Renal cortical epithelial cell (primary cell): ENCODE measurements around the gene NUP107. TPM values are rescaled to one million over a fixed set of nuclear protein-coding genes. Genes with fewer than 3 reads are reported as not detected.
A peak's percentile ranks its signal among the peaks of the same experiment; 100 is the strongest.

ENCODE experiments used
- DNase-seq: peaks from one replicate; pipeline ENCODE4 v3.0.0-alpha.2; 2011; ENCODE audit warnings: low read depth
- total RNA-seq: library from RNA; depleted of rRNA; stranded (reverse); fragments of >200 nt; gene quantifications from 2 replicates; pipeline ENCODE4 v1.2.3, GENCODE V29; 2014

The NUP107 gene
- total RNA-seq, 1 donor from 2014 or later, result 46.8 TPM

DNA sequence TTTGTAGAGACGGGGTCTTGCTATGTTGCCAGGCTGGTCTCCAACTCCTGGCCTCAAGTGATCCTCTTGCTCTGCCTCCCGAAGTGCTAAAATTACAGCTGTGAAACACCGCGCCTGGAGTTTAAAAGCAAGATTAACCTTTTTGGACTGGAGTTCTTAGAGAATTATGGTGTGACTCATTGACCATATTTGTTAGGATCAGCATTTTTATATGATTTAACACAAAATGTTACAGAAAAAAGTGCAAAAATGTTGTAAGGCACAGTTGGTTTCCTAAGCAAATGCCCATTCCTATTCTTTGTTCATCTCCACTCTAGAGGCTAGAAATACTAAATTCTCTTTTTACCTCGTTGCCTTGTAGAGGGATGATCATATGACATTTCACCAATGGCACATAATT lies 86.8 kb downstream of the NUP107 start:
- DNase-seq, result no peak

- DNase-seq, result no peak
Measured at GRCh38 chr12:68775121-68775630, 88.4 kb downstream of the NUP107 start.

DNA sequence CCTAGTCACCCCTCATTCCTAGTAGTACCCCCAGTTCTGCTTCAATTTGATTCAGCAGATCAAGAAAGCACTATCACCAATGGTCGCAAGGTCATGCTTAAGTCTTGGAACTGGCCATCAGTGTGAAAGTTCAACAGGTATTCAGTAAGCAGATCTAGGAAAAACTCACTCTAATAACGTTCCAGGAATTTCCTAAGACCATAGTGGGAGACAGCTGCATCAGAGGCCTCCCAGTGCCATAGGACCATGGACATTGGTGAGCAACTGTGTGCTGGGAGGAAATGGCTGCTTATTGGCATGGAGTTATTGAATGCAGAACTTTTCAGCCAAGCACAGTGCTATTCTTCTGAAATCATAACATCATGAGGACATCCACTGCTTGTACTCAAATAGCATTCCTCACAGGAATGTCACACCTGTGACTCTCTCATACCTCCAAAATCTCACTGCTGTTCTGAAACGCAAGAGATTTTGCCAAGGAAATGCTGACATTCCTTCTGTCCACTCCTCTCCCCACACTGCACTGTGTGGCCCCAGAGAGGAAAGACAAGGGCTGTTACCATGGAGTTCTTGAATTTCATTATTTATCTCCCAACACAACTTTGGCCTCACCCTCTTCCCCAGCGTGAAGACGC lies 90.3 kb downstream of the NUP107 start:
- no peak for DNase-seq

- no peak for DNase-seq
Measured at GRCh38 chr12:68779280-68779679, 92.5 kb downstream of the NUP107 start.

DNA sequence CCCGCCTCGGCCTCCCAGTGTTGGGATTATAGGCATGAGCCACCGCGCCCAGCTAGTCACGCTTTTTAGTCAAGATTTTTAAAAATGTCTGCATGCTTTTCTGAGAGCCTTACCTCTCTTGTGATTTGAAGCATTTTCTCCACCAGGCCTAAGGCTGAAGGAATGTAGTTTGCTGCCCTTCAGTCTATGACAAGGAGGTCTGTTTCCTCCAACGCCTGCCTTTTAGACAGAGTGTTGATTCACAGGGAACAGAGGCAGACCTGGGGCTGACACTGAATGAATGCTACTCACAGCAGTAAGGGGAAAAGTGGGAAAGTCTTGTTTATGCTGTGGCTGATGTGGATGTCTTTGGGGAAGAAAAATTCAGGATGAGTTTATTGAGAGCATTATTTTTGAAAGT lies 94.0 kb downstream of the NUP107 start:
- DNase-seq, result no peak

- DNase-seq, result no peak
Measured at GRCh38 chr12:68781728-68782127, 95.0 kb downstream of the NUP107 start.

- peak; percentile 45 for DNase-seq
Measured at GRCh38 chr12:68784015-68784414, 97.2 kb downstream of the NUP107 start.

DNA sequence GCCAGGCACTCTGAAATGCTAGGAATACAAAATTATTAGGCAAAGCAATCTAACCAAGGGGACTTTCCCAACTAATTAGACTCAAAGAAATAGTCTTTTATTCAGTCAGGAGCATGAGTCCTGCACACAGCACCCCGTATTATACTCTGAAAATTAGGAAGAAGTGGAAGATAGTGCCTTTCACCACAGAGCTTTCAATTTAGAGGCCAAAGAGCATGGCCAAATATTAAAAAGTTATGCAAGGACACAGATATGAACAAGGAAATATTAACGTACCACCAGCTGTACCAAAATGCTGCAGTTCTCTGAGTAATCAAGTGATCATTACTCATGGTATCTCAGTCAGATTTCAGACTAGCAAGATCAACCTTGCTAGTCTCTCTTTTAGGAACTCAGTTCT lies 98.6 kb downstream of the NUP107 start:
- no peak for DNase-seq

- no peak for DNase-seq
Measured at GRCh38 chr12:68785823-68786222, 99.0 kb downstream of the NUP107 start.

GRCh38 chr12:68786929-68787328 lies 100.2 kb downstream of the NUP107 start:
- no peak for DNase-seq

GRCh38 chr12:68788554-68789143 lies 101.9 kb downstream of the NUP107 start:
- no peak for DNase-seq

DNA sequence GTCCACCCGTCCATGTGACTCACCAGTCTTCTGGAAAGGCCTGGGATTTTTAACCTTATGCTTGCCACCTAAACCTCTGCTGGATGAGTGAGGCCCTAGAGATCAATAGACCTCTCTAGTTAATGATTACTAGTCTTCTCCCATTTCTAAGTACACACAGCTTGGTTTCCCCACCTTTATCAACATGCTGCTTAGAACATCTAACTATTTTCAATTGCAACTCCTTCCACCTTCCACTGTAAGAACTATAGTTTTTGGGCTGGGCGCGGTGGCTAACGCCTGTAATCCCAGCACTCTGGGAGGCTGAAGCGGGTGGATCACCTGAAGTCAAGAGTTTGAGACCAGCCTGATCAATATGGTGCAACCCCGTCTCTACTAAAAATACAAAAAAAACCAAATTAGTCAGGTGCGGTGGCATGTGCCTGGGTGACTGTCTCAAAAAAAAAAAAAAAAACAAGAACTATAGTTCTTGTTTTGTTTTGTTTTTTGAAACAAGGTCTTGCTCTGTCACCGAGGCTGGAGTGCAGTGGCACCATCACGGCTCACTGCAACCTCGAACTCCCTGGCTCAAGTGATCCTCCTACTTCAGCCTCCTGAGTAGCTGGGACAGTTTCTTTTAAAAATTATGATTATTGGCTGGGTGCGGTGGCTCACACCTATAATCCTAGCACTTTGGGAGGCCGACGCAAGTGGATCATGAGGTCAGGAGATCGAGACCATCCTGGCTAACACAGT lies 102.5 kb downstream of the NUP107 start:
- DNase-seq, result peak; percentile 55

DNA sequence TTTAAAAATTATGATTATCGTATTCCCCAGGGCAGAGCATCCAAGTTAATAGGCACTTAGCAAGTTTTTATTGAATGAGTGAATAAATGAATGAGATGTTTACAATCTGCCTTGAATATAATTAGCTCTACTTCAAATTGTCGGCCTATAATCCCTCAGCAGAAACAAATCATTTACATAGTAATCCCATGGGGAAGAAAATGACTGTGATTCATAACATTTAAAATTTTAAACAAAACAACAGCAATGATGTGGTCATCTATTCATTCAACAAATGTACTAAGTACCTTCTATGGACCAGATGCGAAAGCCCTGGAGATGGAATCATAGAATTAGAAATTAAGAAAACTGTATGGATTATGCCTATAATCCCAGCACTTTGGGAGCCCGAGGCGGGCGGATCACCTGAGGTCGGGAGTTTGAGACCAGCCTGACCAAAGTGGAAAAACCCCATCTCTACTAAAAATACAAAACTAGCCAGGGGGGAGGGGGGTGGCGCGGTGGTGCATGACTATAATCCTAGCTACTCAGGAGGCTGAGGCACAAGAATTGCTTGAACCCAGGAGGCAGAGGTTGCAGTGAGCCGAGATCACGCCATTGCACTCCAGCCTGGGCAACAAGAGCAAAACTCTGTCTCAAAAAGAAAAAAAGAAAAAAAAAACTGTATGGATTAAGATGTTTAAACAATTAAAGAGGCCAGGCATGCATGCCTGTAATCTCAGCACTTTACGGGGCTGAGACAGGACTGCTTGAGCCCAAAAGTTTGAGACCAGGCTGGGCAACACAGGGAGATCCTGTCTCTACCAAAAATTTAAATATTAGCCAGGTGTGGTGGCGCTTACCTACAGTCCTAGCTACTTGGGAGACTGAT lies 103.5 kb downstream of the NUP107 start:
- DNase-seq, result no peak

GRCh38 chr12:68790952-68791234 lies 104.1 kb downstream of the NUP107 start:
- DNase-seq, result no peak

DNA sequence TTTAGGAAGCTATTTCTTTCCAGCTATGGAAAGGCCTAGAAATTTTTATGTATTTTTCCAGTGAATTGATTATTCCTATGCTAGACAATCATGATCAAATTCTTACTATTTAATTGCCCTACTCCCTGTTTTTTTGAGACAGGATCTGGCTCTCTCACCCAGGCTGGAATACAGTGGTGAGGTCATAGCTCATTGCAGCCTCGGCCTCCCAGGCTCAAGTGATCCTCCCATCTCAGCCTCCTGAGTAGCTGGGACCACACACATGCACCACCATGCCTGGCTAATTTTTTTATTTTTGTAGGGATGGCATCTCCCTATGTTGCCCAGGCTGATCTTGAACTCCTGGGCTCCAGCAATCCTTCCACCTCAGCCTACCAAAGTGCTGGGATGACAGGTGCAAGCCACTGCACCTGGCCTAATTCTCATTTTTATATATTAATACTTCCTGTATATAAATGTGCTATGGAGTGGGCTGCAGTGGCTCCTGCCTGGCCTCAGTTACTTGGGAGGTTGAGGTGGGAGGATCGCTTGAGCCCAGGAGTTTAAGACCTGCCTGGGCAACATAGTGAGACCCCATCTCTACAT lies 105.2 kb downstream of the NUP107 start:
- DNase-seq, result no peak

DNA sequence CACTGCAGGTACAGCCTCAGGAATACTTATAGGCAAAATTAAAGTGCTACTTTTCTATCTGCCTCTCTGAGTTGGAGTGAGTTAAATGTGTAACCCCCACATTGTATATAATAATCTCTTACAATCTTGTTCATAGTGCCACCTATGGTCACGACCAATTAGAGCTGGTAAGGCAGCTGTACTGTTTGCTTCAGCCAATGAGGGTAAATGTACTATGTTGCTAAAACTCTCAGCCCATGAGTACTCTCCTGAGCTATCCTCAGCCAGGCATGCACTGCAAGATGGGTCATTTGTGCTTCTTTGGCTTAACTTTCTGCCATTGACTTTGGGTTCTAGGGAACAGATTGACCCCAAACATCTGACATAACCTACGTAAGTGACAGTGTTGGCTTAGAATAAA lies 106.2 kb downstream of the NUP107 start:
- peak; percentile 67 for DNase-seq

DNA sequence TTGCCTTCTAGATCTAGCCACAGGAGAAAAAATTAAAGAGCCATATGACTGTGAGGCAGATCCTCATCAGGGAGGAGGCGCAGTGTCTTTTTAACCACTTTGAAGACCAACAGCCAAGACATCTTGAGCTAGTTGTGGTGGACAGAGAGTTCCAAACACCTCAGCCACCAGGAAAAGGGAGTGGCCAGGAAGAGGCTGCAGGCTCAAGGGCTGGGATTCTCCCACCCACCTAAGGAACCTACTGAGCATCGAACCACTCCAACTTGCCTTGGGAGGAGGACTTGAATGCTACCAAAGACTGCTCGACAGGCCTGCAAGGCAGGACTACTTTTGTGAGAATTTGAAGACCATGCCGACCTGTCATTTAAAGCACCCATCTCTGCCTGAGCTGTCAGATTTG lies 106.7 kb downstream of the NUP107 start:
- no peak for DNase-seq

GRCh38 chr12:68793975-68794652 lies 107.3 kb downstream of the NUP107 start:
- DNase-seq, result no peak

- DNase-seq, result peak; percentile 53
Measured at GRCh38 chr12:68794653-68795251, 108.0 kb downstream of the NUP107 start.
